GM19372 (cell line): ENCODE results near the gene BAIAP2L1.
"Not testable (repeated sequence)": the region's sequence is repeated elsewhere in the genome, so short reads cannot be mapped to it uniquely, and the experiment has no call there.

Experiments
- ATAC-seq: cut with Tn5 transposase; IDR thresholded peaks from one replicate; pipeline ENCODE4 v1.9.1; 2021; ENCODE audit warnings: mild to moderate bottlenecking, low read depth, moderate library complexity; ENCODE audit not compliant: unreplicated experiment

The BAIAP2L1 gene

DNA sequence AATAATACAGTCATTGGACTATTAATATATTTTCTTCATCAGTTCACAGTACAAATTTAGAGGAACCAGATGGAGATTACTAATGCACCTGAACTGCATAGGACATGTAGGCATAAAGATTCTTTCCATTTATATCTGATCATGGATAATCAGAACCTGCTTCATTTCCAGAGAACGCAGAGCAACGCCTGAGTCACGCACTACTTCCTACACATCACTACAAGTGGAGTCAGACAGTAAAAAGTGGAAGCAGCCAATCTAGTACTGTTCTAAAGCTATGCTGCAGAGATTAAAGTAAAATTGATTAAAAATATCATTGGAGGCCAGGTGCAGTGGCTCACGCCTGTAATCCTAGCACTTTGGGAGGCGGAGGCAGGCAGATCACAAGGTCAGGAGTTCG, 76.1 kb downstream of the BAIAP2L1 start:
- ATAC-seq = no peak

DNA sequence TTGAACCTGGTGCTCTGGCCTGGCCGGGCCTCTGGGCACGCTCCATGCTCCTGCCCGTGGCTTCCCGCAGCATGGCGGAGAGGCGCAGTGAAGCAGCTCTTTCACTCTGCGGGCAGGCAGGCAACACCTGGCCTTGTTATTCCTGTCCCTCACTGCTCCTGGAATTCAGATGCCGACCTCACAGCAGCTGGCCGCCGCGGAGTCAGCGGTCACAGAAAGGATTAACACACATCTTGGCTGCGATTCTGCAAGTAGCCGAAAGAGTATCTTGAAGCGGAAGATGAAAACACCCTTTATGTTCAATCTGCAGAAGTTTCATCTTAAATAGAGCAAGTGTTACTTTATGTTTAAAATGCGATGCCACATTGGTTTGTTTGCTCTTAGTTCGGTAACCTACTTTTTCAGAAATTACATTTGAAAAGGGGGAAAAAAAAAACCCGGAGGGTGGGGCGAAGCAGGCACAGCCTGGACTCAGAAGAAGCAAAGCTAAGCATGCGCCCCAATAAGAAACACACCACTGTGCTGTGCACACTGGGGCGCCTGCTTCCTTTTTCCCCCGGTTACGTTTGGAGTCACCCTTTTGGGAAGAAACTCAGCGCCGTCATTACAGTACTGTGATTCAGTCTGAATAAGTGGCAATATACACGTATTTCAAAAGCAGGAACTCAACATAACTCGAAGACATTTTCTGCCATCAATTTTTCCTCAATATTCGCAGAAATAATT, 77.1 kb downstream of the BAIAP2L1 start:
- ATAC-seq = no peak

DNA sequence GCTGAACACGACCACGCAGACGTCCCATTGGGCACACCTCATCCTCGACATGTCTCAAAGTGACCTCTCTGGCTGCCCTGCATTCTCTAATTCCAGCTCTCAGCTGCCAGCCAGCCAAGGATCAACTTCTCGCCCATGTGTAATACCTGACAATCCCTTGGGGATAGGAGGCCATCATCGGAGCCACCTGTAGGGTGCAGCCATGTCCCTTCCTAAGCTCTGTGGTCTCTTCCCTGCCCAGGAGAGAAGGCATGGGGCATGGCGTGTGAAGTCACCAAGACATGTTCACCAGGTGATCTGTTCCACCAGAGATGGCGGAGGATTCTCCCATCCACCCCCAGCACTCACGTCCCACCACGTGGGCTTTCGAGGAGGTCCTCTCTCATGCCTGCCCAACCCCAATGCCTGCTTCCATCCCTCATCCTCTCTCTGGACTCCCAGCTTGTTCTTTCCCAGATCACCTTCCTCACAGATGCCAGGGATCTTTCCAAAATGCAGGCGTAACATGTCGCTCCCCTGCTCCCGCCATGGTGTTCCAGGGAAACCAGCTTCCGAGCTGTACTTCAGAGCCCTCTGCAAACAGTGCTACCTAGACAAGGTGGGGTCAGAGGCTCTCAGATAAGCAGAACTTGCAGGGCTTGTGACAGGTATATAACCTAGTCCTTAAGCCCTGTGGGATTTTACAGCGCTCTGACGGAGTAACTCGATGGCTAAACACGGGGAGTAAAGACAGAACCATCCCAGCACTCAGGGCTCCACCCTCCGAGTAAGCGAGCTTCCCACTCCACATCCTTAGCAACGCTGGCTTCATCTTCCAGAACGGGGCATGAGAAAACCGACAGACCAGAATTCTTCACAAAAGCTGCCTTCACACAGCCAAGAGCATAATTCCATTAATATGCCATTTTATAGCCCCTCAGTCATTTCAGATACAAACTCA, 78.3 kb downstream of the BAIAP2L1 start:
- ATAC-seq = no peak

DNA sequence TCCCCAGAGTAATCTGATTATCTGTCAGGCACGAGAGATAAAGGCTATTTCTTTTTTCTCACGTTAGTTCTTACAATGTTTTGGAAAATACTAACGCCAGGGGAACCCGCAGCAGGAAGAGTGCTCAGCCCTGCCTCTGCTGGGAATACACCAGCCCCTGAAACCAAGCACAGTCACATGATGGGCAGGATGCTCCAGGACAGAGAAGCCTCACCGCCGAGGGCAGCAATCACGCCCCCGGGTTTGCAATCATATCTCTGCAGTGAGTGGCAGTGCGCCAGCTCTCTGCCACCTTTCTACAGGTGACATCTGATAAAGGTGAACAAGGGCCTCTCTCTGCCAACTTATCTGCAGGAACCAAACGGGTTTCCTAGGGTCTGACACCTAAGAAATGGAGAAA, 79.6 kb downstream of the BAIAP2L1 start:
- ATAC-seq = no peak

DNA sequence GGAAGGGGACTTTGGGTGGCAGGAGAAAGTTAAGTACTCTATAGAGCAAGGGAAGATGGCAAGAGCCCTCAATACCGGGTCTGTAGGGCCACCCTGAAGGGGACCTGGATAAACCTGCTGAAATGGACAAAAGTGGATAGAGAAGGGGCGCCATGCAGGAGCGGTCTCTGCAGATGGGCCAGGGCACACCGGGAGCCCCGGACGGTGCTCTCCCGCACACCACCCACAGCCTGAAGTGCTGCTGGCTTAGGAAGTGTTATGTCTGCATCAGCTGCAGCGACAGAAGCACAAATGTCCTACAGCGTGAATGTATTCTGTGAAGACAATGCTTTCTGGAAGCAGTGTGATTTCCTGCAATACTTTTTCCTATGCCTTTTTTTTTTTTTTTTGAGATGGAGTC, 81.7 kb downstream of the BAIAP2L1 start:
- no peak for ATAC-seq

DNA sequence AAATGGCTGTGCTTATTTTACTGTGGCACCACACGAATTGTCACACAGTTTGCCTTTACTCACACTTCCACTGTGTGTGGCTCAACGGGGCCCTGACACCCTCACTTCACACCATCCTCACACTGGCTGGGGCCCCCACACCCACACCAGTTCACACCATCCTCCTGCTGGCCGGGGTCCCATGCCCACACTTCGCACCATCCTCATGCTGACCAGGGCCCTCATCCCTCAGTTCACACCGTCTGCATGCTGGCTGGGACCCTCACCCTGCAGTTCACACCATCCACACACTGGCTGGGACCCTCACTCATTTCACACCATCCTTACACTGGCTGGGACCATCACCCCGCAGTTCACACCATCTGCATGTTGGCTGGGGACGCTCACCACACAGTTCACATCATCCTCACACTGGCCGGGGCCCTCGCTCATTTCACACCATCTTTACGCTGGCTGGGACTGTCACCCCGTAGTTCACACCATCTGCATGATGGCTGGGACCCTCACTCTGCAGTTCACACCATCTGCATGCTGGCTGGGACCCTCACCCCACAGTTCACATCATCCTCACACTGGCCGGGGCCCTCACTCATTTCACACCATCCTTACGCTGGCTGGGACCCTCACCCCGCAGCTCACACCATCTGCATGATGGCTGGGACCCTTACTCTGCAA, 83.4 kb downstream of the BAIAP2L1 start:
- no peak for ATAC-seq

DNA sequence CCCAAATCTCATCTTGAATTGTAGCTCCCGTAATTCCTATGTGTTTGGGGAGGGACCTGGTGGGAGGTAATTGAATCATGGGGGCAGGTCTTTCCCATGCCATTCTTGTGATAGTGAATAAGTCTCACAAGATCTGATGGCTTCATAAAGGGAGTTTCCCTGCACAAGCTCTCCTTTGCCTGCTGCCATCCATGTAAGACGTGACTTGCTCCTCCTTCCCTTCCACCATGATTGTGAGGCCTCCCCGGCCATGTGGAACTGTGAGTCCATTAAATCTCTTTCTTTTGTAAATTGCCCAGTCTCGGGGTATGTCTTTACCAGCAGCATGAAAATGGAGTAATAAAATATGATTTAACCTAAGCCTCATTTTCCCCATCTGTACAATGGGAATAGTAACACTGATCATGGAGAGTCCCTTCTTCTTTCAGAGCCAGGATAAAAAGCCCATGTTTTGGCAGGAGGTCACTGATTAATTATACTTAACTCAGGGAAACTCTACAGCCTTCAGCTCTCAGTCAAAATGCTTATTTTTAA, 84.8 kb downstream of the BAIAP2L1 start:
- ATAC-seq = not testable (repeated sequence)

DNA sequence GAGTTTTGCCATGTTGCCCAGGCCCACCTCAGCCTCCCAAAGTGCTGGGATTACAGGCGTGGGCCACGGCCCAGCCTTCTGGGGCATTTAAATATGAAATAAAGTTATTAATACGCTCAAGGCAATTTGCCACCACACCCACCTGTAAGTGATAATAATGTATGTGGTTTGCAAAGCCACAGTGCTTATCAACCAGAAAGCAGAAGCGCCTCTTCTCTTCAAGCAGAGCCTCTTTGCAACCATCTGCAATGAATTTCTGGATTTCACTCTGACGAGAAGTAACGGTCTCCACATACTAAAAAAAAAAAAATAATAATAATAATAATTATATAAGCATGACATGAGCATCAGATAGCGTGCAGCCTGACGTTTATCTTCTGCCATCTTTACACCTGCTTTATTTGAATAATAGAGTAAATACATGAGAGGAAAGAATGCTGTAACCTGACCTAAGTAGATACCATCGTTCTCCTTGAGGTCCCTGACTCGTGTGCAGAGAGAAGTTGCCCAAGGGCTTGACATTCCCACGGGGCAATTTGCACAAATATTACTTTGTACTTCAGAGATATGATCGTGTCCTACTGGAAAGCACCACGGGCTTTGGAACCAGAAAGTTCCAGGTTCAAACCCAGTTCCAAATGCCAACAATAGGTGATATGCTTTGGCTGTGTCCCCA, 85.4 kb downstream of the BAIAP2L1 start:
- peak; percentile 68 for ATAC-seq

DNA sequence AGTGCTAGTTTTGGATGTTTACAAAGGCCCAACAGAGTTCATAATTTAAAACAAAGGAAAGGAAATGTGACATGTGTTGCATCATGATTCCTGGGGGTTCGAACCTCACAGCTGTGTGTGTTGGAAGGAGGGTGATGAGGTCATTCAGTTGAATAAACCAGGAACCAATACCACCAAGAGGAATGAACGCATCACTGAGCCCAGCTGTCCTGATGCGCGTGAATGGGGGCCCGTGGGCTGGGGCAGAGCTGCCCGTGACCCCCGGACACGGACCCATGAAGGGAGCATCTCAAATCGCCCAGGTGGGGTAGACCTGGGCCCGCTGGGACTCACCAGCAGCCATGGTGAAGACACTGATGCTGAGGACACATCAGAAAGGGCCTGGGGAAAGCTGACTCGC, 86.4 kb downstream of the BAIAP2L1 start:
- ATAC-seq = no peak

DNA sequence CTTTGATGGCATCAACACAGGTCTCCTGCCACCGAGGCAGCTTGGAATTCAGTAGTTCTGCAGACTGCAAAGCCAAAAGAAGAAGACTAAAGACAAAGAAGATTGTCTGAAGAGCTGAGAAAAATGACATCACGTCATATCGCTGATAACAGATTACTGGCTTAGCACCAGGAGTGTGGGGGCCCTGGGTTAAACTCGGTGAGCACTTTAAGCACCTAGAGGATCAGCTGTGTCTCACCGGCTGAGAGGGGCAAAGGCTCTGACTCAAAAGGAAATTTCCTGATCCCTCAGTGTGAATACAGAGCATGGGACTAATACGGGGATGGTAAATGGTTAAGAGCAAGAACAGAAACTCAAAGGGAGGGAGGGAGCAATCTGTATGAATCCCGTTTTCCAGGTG, 88.7 kb downstream of the BAIAP2L1 start:
- no peak for ATAC-seq

DNA sequence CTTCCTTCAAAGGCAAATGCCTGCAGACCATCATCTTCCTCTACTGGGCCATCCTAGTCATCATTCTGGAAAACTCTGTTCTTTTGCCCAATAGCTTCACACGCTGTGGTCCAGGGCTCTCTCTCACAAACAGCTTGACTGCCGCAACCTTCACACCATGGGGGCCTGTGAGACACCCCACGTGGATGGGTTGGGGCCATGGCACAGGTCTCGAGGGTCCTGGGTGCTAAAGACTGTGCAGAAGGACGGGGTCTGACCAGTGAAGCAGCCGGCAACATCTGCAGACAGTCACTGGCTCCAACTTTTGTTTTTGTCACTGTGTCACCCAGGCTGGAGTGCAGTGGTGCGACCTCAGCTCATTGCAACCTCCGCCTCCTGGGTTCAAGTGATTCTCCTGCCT, 91.3 kb downstream of the BAIAP2L1 start:
- ATAC-seq = no peak

DNA sequence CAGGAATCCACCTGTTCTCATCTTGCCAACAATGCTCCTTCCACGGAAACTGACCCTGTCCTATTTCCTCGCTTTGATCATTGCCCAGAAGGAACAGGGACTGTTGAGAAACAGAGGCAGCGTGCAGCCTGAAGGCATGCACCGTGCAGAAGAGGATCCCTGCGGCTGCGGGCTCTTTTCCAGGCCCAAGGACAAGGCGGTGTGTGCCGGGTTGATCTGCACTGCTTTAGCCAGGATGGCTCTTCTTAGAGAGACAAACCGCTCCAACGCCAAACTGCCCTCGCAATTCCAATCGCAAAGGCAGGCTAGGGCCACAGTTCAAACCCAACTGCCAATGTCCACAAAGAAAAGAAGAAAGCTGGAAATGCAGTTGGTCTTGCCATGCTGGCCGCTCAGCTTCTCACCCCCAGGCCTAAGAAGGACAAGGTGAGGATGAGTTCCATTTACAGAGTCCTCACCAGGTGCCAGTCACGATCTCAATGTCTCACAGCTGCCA, 92.9 kb downstream of the BAIAP2L1 start:
- ATAC-seq = no peak

DNA sequence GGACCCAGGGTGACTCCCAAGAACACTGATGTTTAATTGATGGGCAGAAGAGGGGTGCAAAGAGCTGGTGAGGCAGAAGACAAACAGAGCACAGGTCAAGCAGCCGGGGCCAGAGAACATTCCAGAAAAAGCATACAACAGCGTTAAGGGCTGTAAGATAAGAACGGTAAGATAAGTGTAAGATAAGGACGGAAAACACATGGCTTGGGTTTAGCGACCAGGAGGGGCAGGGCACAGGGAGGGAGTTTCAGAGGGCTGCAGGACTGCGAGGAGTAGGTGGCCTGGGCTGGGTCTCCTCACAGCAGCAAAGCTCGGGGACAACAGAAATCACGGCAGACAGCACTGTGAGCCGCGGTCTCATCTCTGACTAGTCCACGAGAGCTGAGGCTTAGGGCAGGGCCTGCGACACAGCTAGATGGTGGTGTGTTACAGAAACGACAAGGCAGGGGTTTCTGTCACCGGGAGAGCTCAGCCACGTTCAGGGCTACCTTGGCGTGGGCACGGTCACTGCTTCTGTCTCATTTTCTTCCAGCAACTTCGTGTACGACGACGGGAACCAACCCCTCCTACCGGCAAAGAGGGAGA, 94.8 kb downstream of the BAIAP2L1 start:
- ATAC-seq = no peak

DNA sequence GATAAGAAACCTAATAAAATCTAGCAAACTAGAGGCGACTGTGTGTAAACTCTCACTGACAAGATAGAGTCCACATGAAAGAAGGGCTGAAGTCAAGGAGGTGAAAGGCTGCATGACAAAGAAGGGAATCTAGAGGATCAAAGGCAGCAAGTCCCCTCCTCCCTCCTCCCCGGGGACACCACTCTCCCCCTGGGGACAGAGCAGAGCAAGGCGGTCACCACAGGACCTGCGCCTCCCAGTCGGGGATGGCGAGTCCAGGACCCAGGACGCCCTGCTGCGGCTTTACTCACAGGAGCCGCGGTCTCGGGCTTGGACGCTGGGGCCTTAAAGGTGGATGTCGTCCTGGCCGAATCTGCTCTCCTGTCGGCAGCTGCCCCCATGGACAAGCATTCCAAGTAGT, 97.0 kb downstream of the BAIAP2L1 start:
- no peak for ATAC-seq

DNA sequence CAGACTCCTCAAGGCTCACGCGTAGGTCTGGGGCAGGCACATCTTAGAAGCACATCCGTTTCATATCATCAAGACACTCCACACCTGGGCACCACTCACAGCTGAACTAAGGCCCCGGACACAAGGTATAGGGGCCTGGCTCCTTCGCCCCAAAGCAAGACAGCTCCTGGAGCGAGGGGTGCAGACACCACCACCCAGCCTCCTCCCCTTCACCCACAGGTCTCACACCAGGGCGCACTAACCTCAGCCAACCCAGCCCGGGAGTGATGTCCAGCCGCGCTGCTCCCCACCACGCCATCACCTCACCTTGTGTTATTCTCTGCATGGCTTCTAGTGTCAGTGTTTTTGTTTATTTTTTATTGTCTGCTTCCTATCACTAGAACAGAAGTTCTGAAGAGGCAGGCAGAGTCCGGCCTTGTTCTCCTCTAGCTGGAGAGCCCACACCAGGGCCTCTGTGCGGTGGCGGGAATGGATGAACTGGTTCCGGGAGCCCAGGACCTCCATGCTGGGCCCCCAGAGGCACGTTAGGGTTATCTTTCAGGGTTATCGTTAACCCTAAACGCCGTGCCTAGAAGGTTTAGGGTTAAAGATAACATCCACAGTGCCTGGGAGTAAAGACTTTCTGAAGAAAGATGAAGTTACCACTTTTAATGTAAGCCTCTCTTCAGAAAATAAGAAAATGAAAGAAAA, 97.6 kb downstream of the BAIAP2L1 start:
- ATAC-seq = no peak

DNA sequence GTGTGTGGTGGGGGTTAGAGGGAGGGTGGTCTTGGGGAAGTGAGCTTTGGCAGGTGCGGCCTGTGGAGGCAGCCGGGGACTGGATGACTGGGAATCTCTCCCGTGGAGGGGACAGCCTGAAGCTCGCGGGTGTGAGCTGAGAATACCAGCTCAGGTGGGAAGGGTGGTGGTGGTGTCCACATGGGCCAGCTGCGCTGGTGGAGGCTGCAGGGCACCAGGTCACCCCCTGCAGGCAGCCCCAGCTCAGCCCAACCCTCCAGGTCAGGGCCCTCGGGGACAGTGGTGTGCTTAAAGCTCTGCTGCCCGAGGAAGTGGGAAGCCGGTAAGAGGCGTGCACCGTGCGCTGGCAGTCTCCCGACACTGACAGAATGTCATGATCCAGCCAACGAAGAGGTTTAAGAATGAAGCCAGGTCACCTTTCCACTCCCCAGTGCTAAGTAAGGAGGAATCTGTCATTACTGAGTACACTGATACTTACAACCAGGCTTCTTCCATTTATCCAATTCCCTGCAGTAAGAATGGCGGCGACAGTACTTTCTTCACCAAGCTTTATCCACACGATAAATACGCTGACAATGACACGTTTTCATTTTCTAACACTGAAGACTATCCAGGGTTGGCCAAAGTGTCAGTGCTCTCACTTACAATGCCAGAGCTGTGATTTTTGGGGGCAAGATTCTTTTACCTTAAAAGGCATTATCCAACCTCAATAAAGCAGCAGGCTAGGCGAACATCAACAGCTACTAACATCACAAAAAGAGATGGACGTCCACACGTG, 99.0 kb downstream of the BAIAP2L1 start:
- no peak for ATAC-seq

DNA sequence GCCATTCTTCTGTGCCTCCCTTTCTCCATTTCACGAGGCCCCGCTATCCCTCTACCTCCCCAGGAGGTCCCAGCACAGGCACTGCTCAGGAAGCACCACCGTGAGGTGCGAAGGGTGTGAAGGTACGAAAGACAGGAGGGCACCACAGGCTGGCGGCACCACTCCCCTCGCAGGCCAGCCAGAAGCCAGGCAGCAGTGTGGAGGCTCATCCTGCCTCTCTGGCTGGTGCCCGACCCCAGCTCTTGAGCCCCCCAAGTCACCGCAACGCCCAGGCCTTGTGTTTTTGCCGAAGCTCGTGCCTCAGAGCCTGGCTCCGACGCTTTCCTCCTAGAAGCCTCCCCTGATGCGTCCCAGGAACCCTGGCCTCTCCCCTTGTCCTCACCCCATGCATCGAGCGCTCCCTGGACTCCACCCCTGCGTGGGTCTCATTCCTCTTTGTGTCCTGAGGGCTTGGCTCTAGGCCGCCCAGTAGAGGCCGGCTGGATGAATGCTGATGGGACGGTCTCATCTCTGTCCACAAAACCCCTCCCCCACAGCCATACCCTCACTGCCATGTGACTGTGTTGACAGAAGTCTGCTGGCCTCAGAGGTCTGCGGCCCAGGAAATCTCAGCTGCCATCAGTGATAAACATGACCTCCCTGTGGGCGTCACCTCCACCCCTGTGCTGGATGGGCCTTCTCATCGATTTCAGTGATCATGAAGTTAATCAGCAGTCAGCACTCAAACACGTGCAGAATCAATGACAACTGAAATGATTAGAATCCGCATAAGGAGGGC, 100.1 kb downstream of the BAIAP2L1 start:
- no peak for ATAC-seq
